Suprapubic skin (tissue), 4 donors: ENCODE data around the gene DHX15. TPM values are rescaled to one million over a fixed set of nuclear protein-coding genes. Genes with fewer than 3 reads are reported as not detected.

Source experiments
- DNase-seq, 2 donors: peaks; one replicate each; pipeline ENCODE4 v3.0.0-alpha.2; 2019; ENCODE audit warnings: low spot score in 2 of 2
- H3K27ac ChIP-seq: fragments of 200-600 bp; sonication (generic); one replicate; pipeline ENCODE4 v1.5.1; 2019
- H3K27me3 ChIP-seq: fragments of 200-600 bp; sonication (generic); one replicate; pipeline ENCODE4 v1.5.1; 2019
- H3K36me3 ChIP-seq: fragments of 200-600 bp; sonication (generic); one replicate; pipeline ENCODE4 v1.5.1; 2019
- H3K4me1 ChIP-seq: fragments of 200-600 bp; sonication (generic); one replicate; pipeline ENCODE4 v1.5.1; 2019
- H3K4me3 ChIP-seq: fragments of 200-600 bp; sonication (generic); one replicate; pipeline ENCODE4 v1.5.1; 2019; ENCODE audit warnings: mild to moderate bottlenecking
- H3K9me3 ChIP-seq: fragments of 200-600 bp; sonication (generic); one replicate; pipeline ENCODE4 v1.5.1; 2019
- EP300 ChIP-seq: sonication (generic); formaldehyde crosslinking; IDR thresholded peaks from one replicate; pipeline ENCODE4 v1.6.1; 2017; ENCODE audit warnings: antibody characterized with exemption
- POLR2A ChIP-seq, 2 donors: fragments of 450-650 bp; IDR thresholded peaks; one replicate each; pipeline ENCODE4 v1.6.1; 2017; ENCODE audit warnings: antibody characterized with exemption in 2 of 2, mild to moderate bottlenecking in 2 of 2, moderate library complexity in 2 of 2
- POLR2AphosphoS5 ChIP-seq, 3 donors: sonication (generic); formaldehyde crosslinking; IDR thresholded peaks; one replicate each; pipeline ENCODE4 v1.6.1; 2017; ENCODE audit warnings: antibody characterized with exemption in 3 of 3
- WGBS: methylation state at CpG from one replicate; pipeline ENCODE4 v1.1.5; 2018; 5-methylcytosine and 5-hydroxymethylcytosine counted together
- total RNA-seq, 4 donors: library from RNA; depleted of rRNA; stranded (reverse); fragments of >200 nt; gene quantifications; one replicate each; pipeline ENCODE4 v1.1.0, GENCODE V29; 2016
- TF ChIP-seq, protein P1 (sequence below), 2 donors: fragments of 200-600 bp in 1 of 2; fragments of 450-650 bp in 1 of 2; sonication (generic) in 1 of 2; IDR thresholded peaks; one replicate each; pipeline ENCODE4 v1.5.1; 2016 to 2019; ENCODE audit warnings: antibody characterized with exemption in 2 of 2, mild to moderate bottlenecking in 1 of 2, moderate library complexity in 1 of 2

Gene DHX15
- total RNA-seq, 4 donors from 2014 or later = 134 to 325 (median 137) TPM

DNA sequence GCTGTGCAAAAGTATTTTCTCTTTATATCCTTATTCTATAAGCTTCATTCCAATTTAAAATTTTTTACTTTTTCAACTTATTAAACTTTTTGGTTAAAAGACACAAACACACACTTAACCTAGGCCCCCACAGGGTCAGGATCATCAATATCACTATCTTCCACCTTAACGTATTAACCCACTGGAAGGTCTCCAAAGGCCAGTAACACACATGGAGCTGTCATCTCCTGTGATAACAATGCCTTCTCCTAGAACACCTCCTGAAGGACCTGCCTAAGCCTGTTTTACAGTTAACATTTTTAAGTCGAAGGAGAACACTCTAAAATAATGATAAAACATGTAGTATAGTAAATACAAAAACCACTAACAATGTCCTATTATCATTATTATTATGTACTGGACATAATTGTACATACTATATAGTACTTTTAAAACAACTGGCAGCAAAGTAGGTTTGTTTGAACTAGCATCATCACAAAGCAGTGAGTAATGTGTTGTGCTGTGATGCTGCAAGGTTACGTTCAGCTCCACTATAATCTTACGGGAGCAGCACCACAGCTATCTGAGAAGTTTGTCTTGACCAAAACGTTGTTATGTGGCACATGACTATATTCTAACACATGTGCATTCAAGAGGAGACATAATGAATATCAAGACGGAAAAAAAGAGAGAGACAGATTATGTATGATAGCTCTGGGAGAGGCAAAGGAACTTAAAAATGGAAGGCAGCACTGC lies 33.7 kb downstream of the DHX15 start:
- no peak overlapping the region for H3K4me3 ChIP-seq
- DNase-seq = no peak
- TF ChIP-seq POLR2AphosphoS5 (IDR thresholded peaks at IDR 0.05) (no peak), POLR2A (IDR thresholded peaks at IDR 0.05) (no peak), EP300 (no peak)
- TF ChIP-seq, protein P1, sequence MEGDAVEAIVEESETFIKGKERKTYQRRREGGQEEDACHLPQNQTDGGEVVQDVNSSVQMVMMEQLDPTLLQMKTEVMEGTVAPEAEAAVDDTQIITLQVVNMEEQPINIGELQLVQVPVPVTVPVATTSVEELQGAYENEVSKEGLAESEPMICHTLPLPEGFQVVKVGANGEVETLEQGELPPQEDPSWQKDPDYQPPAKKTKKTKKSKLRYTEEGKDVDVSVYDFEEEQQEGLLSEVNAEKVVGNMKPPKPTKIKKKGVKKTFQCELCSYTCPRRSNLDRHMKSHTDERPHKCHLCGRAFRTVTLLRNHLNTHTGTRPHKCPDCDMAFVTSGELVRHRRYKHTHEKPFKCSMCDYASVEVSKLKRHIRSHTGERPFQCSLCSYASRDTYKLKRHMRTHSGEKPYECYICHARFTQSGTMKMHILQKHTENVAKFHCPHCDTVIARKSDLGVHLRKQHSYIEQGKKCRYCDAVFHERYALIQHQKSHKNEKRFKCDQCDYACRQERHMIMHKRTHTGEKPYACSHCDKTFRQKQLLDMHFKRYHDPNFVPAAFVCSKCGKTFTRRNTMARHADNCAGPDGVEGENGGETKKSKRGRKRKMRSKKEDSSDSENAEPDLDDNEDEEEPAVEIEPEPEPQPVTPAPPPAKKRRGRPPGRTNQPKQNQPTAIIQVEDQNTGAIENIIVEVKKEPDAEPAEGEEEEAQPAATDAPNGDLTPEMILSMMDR (IDR thresholded peaks at IDR 0.05) = no peak
- H3K27me3 ChIP-seq = no peaks in the 10 kb centered on the region
- no peaks in the 10 kb centered on the region for H3K9me3 ChIP-seq
- WGBS = 70% methylated on average over 6 of the region's 6 CpGs
- no peak overlapping the region for H3K27ac ChIP-seq
- peaks cover 33% of the 10 kb centered on the region for H3K36me3 ChIP-seq
- H3K4me1 ChIP-seq = peaks cover 26% of the 10 kb centered on the region

DNA sequence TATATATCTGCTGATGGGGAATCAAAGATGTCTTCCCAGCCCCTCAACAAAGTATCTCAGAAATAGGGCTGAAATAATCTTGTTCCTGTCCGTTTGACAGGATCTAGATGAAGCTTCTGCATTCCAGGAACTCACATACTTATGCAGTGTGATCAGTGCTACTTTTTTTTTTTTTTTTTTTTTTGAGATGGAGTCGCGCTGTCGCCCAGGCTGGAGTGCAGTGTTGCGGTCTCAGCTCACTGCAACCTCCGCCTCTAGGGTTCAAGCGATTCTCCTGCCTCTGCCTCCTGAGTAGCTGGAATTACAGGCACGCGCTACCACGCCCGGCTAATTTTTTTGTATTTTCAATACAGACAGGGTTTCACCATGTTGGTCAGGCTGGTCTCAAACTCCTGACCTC lies 36.4 kb downstream of the DHX15 start:
- Histone ChIP-seq H3K4me3 (no peak overlapping the region), H3K9me3 (no peaks in the 10 kb centered on the region), H3K27ac (no peak overlapping the region), H3K27me3 (no peaks in the 10 kb centered on the region), H3K4me1 (peaks cover 31% of the 10 kb centered on the region), H3K36me3 (peaks cover 19% of the 10 kb centered on the region)
- TF ChIP-seq, protein P1 (IDR thresholded peaks at IDR 0.05) = no peak
- TF ChIP-seq POLR2A (IDR thresholded peaks at IDR 0.05) (no peak), EP300 (no peak), POLR2AphosphoS5 (IDR thresholded peaks at IDR 0.05) (no peak)
- no peak for DNase-seq
- WGBS = 96% methylated on average over 11 of the region's 11 CpGs

DNA sequence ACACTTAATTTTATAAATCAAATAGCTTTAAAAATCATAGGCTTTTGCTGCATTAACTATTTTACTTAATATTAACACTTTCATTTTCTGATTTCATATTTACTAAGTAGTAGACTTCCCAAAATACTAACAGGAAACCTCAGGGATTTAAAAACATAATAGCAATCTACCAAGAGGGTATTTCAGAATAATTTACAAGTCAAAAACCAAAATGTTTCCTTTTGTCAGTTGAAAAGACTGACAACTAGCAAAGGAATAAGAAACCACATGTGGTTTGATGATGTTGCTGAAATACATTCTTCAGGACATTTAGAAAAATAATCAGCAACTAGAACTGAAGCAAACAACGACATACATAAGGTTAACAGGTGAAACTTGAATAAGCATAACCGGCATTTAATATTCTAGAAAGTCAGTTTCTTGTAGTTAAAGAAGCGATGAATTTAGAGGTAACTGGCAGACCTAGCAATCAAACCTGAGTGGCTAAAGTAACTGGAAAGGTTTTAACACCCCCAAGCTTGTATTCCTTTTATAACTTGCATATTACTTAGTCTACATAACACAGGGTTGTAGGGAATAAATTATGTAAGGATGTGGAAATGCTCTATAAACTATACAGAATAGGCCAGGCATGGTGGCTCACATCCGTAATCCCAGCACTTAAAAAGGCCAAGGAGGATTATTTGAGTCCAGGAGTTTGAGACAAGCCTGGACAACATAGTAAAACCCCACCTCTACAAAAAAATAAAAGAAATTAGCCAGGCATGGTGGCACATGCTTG lies 40.0 kb downstream of the DHX15 start:
- H3K4me3 ChIP-seq = no peak overlapping the region
- H3K9me3 ChIP-seq = no peaks in the 10 kb centered on the region
- no peak for DNase-seq
- H3K27me3 ChIP-seq = no peaks in the 10 kb centered on the region
- H3K36me3 ChIP-seq = peaks cover 45% of the 10 kb centered on the region
- no peak overlapping the region for H3K27ac ChIP-seq
- whole genome bisulfite sequencing = 74% methylated on average over 4 of the region's 4 CpGs
- peaks cover 9% of the 10 kb centered on the region for H3K4me1 ChIP-seq
- TF ChIP-seq POLR2A (IDR thresholded peaks at IDR 0.05) (no peak), EP300 (no peak)
- TF ChIP-seq, protein P1 (IDR thresholded peaks at IDR 0.05) = no peak

DNA sequence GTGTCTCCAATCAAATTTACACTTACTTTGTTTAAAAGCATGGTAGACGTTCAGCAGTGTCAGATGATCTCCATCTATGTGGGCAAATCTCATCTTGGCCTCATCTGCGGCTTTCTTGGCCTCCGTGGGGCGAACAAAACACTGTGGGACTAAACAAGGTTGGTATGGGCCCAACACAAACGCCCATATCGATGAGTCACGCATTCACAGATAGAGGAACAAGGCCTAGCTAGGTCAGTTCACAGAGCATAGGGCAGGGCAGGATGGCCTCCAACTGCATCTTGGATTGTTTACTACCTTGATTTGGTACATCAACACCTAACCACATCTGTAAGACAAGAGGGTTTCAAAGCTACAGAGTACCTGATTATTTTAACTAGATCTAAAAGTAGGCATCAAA lies 47.3 kb downstream of the DHX15 start:
- H3K36me3 ChIP-seq = peaks cover 62% of the 10 kb centered on the region
- no peak for DNase-seq
- no peaks in the 10 kb centered on the region for H3K4me1 ChIP-seq
- 86% methylated on average over 7 of the region's 7 CpGs for WGBS
- H3K4me3 ChIP-seq = no peak overlapping the region
- no peaks in the 10 kb centered on the region for H3K9me3 ChIP-seq
- H3K27ac ChIP-seq = no peak overlapping the region
- H3K27me3 ChIP-seq = no peaks in the 10 kb centered on the region
- TF ChIP-seq POLR2AphosphoS5 (IDR thresholded peaks at IDR 0.05) (no peak), POLR2A (IDR thresholded peaks at IDR 0.05) (no peak), EP300 (no peak)
- TF ChIP-seq, protein P1 (IDR thresholded peaks at IDR 0.05) = no peak

DNA sequence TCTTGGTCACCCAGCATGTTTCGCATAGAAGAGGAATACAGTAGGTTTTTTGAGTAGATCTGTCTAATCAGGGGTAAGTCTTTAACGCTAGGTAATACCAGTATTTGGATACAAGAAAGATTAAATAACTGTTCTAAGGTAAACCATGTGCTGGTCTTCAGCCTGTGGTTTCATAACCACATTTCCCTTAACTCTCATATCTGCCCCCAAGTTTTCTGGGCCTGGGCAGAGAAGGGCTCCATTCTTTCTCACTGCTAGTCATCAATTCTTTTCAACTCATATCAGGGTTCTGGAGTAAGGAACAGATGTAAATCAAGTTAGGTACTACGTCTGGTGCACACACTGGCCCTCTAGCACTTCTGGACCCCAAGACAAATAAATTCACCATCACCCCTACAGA lies 49.0 kb downstream of the DHX15 start:
- 95% methylated on average over 3 of the region's 3 CpGs for WGBS
- DNase-seq = no peak
- no peak overlapping the region for H3K27ac ChIP-seq
- no peaks in the 10 kb centered on the region for H3K4me1 ChIP-seq
- no peak overlapping the region for H3K4me3 ChIP-seq
- no peaks in the 10 kb centered on the region for H3K27me3 ChIP-seq
- TF ChIP-seq POLR2AphosphoS5 (IDR thresholded peaks at IDR 0.05) = no peak
- no peak for TF ChIP-seq POLR2A (IDR thresholded peaks at IDR 0.05)
- TF ChIP-seq, protein P1 (IDR thresholded peaks at IDR 0.05) = no peak
- TF ChIP-seq EP300 = no peak
- no peaks in the 10 kb centered on the region for H3K9me3 ChIP-seq
- H3K36me3 ChIP-seq = peaks cover 60% of the 10 kb centered on the region
